IMR-90 (cell line): ENCODE results near the gene BRCA2. TPM values are rescaled to one million over a fixed set of nuclear protein-coding genes. Genes with fewer than 3 reads are reported as not detected.

Experiments used
- ATAC-seq: fragments of 200-7000 bp; cut with Tn5 transposase; 2 replicates; pipeline ENCODE4 v1.9.1; 2020; ENCODE audit warnings: low read depth, mild to moderate bottlenecking, moderate library complexity
- BruUV-seq: library from RNA; stranded (reverse); fragments of 400-500 nt; replicated peaks from 2 replicates; lab custom pipeline; 2021; lab: Mats Ljungman, UMichigan
- CTCF ChIA-PET: fragments of 300-600 bp; formaldehyde crosslinking; extraction: SDS; loops from one replicate; lab custom pipeline; 2021; ENCODE audit warnings: antibody characterized with exemption; lab: Yijun Ruan, JAX
- POLR2A ChIA-PET: fragments of 300-600 bp; sonication (Branson Sonifier 250); formaldehyde crosslinking; loops from one replicate; lab custom pipeline; 2022; ENCODE audit warnings: antibody characterized with exemption; ENCODE audit not compliant: unreplicated experiment; lab: Charles Lee
- DNase-seq: peaks from one replicate; pipeline ENCODE4 v3.0.0; 2013
- H2AFZ ChIP-seq: replicated peaks from 2 replicates; pipeline ENCODE3; 2013; ENCODE audit warnings: low read length, mild to moderate bottlenecking; ENCODE audit not compliant: poor library complexity
- H2AK5ac ChIP-seq: 2 replicates; pipeline ENCODE4 v1.6.1; 2013; ENCODE audit warnings: low read depth, low read length, inconsistent platforms
- H2AK9ac ChIP-seq: replicated peaks from 2 replicates; pipeline ENCODE3; 2013; ENCODE audit warnings: mild to moderate bottlenecking, low read depth, low read length, moderate library complexity; ENCODE audit not compliant: poor library complexity
- H2BK120ac ChIP-seq: 2 replicates; pipeline ENCODE4 v1.6.1; 2013; ENCODE audit warnings: low read depth, low read length, inconsistent platforms
- H2BK15ac ChIP-seq: 3 replicates; pipeline ENCODE4 v1.6.1; 2013; ENCODE audit warnings: low read depth, low read length, inconsistent platforms
- H2BK20ac ChIP-seq: 2 replicates; pipeline ENCODE4 v1.6.1; 2013; ENCODE audit warnings: low read depth, mild to moderate bottlenecking, inconsistent platforms, low read length, moderate library complexity
- H2BK5ac ChIP-seq: 2 replicates; pipeline ENCODE4 v1.6.1; 2013; ENCODE audit warnings: mild to moderate bottlenecking, low read depth, low read length, inconsistent platforms; ENCODE audit not compliant: poor library complexity, severe bottlenecking
- H3K14ac ChIP-seq: replicated peaks from 2 replicates; pipeline ENCODE4 v1.6.1; 2013; ENCODE audit warnings: low read depth, low read length, inconsistent platforms
- H3K18ac ChIP-seq: 2 replicates; pipeline ENCODE4 v1.6.1; 2013; ENCODE audit warnings: low read depth, low read length, control low read depth
- H3K23ac ChIP-seq: 2 replicates; pipeline ENCODE4 v1.6.1; 2013; ENCODE audit warnings: low read depth, low read length, inconsistent platforms
- H3K27ac ChIP-seq: 2 replicates; pipeline ENCODE4 v1.5.1; 2013; ENCODE audit warnings: mild to moderate bottlenecking, control low read depth, low read length; ENCODE audit not compliant: insufficient read depth
- H3K27me3 ChIP-seq: 2 replicates; pipeline ENCODE4 v1.6.1; 2013; ENCODE audit warnings: low read length; ENCODE audit not compliant: control insufficient read depth, insufficient read depth
- H3K36me3 ChIP-seq: 2 replicates; pipeline ENCODE4 v1.6.1; 2013; ENCODE audit warnings: low read length, mixed read lengths; ENCODE audit not compliant: control insufficient read depth, insufficient read depth
- H3K4ac ChIP-seq: 2 replicates; pipeline ENCODE4 v1.6.1; 2013; ENCODE audit warnings: low read depth, low read length, inconsistent platforms
- H3K4me1 ChIP-seq: 2 replicates; pipeline ENCODE4 v1.6.1; 2013; ENCODE audit warnings: low read length, mixed read lengths; ENCODE audit not compliant: control insufficient read depth, insufficient read depth
- H3K4me2 ChIP-seq: 2 replicates; pipeline ENCODE4 v1.6.1; 2013; ENCODE audit warnings: low read depth, mild to moderate bottlenecking, control low read depth, low read length, moderate library complexity
- H3K4me3 ChIP-seq: 2 replicates; pipeline ENCODE4 v1.5.1; 2013; ENCODE audit warnings: low read depth, mild to moderate bottlenecking, control low read depth, low read length, moderate library complexity; ENCODE audit not compliant: insufficient read depth
- H3K56ac ChIP-seq: 2 replicates; pipeline ENCODE4 v1.6.1; 2013; ENCODE audit warnings: low read length, inconsistent platforms; ENCODE audit not compliant: insufficient read depth; ENCODE audit errors: extremely low read depth
- H3K79me1 ChIP-seq, 2 experiments: 2 replicates each; pipeline ENCODE4 v1.6.1; 2013; ENCODE audit warnings: low read length in 2 of 2, inconsistent platforms in 1 of 2, low read depth in 1 of 2
- H3K9ac ChIP-seq: 2 replicates; pipeline ENCODE4 v1.6.1; 2013; ENCODE audit warnings: low read depth, low read length, control low read depth
- H3K9me1 ChIP-seq: 2 replicates; pipeline ENCODE4 v1.6.1; 2013; ENCODE audit warnings: low read length, inconsistent platforms; ENCODE audit not compliant: insufficient read depth
- H3K9me3 ChIP-seq: 2 replicates; pipeline ENCODE4 v1.6.1; 2013; ENCODE audit warnings: low read length; ENCODE audit not compliant: control insufficient read depth, insufficient read depth
- H4K20me1 ChIP-seq: 2 replicates; pipeline ENCODE4 v1.6.1; 2013; ENCODE audit warnings: low read length, inconsistent platforms; ENCODE audit not compliant: insufficient read depth
- H4K5ac ChIP-seq: 2 replicates; pipeline ENCODE4 v1.6.1; 2013; ENCODE audit warnings: mild to moderate bottlenecking, low read depth, low read length, control low read depth
- H4K8ac ChIP-seq, 2 experiments: 2 replicates each; pipeline ENCODE4 v1.6.1; 2013; ENCODE audit warnings: low read depth in 2 of 2, low read length in 2 of 2, control low read depth in 1 of 2, inconsistent platforms in 1 of 2
- H4K91ac ChIP-seq: 2 replicates; pipeline ENCODE4 v1.6.1; 2013; ENCODE audit warnings: low read depth, low read length, inconsistent platforms; ENCODE audit not compliant: insufficient read depth
- BHLHE40 ChIP-seq: fragments of 150-350 bp; IDR thresholded peaks from 2 replicates; pipeline ENCODE4 v1.6.1; 2016; ENCODE audit warnings: mild to moderate bottlenecking, low read depth, low read length
- CEBPB ChIP-seq: IDR thresholded peaks from 2 replicates; pipeline ENCODE4 v1.6.1; 2012; ENCODE audit warnings: low read depth, low read length, improper control_type of control experiment
- CHD1 ChIP-seq: IDR thresholded peaks from 2 replicates; pipeline ENCODE4 v1.6.1; 2012; ENCODE audit warnings: low read depth, low read length, improper control_type of control experiment
- CTCF ChIP-seq: conservative IDR thresholded peaks from 2 replicates; pipeline ENCODE4 v1.5.1; 2012; ENCODE audit warnings: mild to moderate bottlenecking, low read depth, low read length, improper control_type of control experiment
- ELK1 ChIP-seq: fragments of 150-350 bp; IDR thresholded peaks from 2 replicates; pipeline ENCODE4 v1.6.1; 2016; ENCODE audit warnings: low read depth, mild to moderate bottlenecking, low read length, moderate library complexity, borderline replicate concordance
- FOS ChIP-seq: fragments of 150-350 bp; IDR thresholded peaks from 2 replicates; pipeline ENCODE4 v1.6.1; 2016; ENCODE audit warnings: low read depth, low read length
- MAFK ChIP-seq: IDR thresholded peaks from 2 replicates; pipeline ENCODE4 v1.6.1; 2012; ENCODE audit warnings: low read depth, low read length, improper control_type of control experiment
- MAZ ChIP-seq: IDR thresholded peaks from 2 replicates; pipeline ENCODE4 v1.6.1; 2012; ENCODE audit warnings: low read depth, mild to moderate bottlenecking, low read length, improper control_type of control experiment, moderate library complexity, borderline replicate concordance
- MXI1 ChIP-seq: IDR thresholded peaks from 2 replicates; pipeline ENCODE4 v1.6.1; 2012; ENCODE audit warnings: low read depth, mild to moderate bottlenecking, low read length, moderate library complexity, borderline replicate concordance
- NFE2L2 ChIP-seq: fragments of 150-350 bp; IDR thresholded peaks from 2 replicates; pipeline ENCODE4 v1.6.1; 2016; ENCODE audit warnings: low read depth, mild to moderate bottlenecking, low read length
- POLR2A ChIP-seq: IDR thresholded peaks from 2 replicates; pipeline ENCODE4 v1.6.1; 2012; ENCODE audit warnings: mild to moderate bottlenecking, low read depth, low read length
- RAD21 ChIP-seq: IDR thresholded peaks from 2 replicates; pipeline ENCODE4 v1.6.1; 2012; ENCODE audit warnings: low read length, improper control_type of control experiment
- RCOR1 ChIP-seq: IDR thresholded peaks from 2 replicates; pipeline ENCODE4 v1.6.1; 2012; ENCODE audit warnings: mild to moderate bottlenecking, low read length, improper control_type of control experiment; ENCODE audit not compliant: insufficient replicate concordance
- RFX5 ChIP-seq: IDR thresholded peaks from 2 replicates; pipeline ENCODE4 v1.8.0; 2012; ENCODE audit warnings: low read depth, mild to moderate bottlenecking, low read length, moderate library complexity
- SMC3 ChIP-seq: fragments of 150-350 bp; IDR thresholded peaks from 2 replicates; pipeline ENCODE4 v1.6.1; 2016; ENCODE audit warnings: low read depth, mild to moderate bottlenecking, antibody characterized with exemption, low read length, moderate library complexity
- USF2 ChIP-seq: fragments of 150-350 bp; IDR thresholded peaks from 2 replicates; pipeline ENCODE4 v1.6.1; 2017; ENCODE audit warnings: mild to moderate bottlenecking, antibody characterized with exemption, low read length, low read depth
- WGBS, 2 experiments: methylation state at CpG; one replicate each; pipeline versions ENCODE4 v1.1.5 to v1.1.7; 2013; ENCODE audit warnings: missing lambda C conversion rate in 2 of 2; ENCODE audit not compliant: insufficient read length in 1 of 2; ENCODE audit errors: extremely low coverage in 2 of 2; 5-methylcytosine and 5-hydroxymethylcytosine counted together
- dilution Hi-C: fragments of 300-500 bp; cut with HindIII; formaldehyde crosslinking; loops from one replicate; pipeline ENCODE4 v1.14.3; 2018; ENCODE audit warnings: low sequenced_read_pairs; ENCODE audit not compliant: unreplicated experiment
- in situ Hi-C: fragments of 300-500 bp; cut with MboI; formaldehyde crosslinking; loops from 3 replicates; pipeline ENCODE4 v1.14.3; 2019; ENCODE audit warnings: low sequenced_read_pairs, inconsistent platforms, mixed read lengths
- intact Hi-C: fragments of 100-400 bp; cut with micrococcal nuclease; formaldehyde crosslinking; loops from 2 replicates; pipeline ENCODE4 v1.10.0; 2022
- polyA plus RNA-seq, 3 experiments: library from polyadenylated mRNA; depleted of rRNA; stranded (reverse); fragments of >200 nt; gene quantifications; 2 replicates each; pipeline ENCODE4 v1.2.3, GENCODE V29; 2012; ENCODE audit warnings: low replicate concordance in 1 of 3
- total RNA-seq: library from RNA; depleted of rRNA; stranded (reverse); fragments of >200 nt; gene quantifications from 2 replicates; pipeline ENCODE4 v1.2.3, GENCODE V29; 2012

The BRCA2 gene
- total and polyA plus RNA-seq, 2 of the 4 experiments (the other 2 are of a cell fraction): 2.0 to 9.7 TPM

- ChIA-PET CTCF (no interaction called here), POLR2A (interaction anchor here (0.6 kb wide), 1 partner anchor 11 kb away, joined by 11 read pairs; no protein-coding TSS in a partner anchor)
- Histone ChIP-seq H2AFZ (no peak overlapping the region), H2AK5ac (no peak overlapping the region), H4K91ac (no peak overlapping the region), H3K18ac (no peak overlapping the region), H3K23ac (no peak overlapping the region), H2BK15ac (no peak overlapping the region), H3K4me3 (no peak overlapping the region), H3K4me2 (no peak overlapping the region), H3K27ac (no peak overlapping the region), H3K79me1 (no peaks in the 10 kb centered on the region), H3K56ac (no peak overlapping the region), H4K5ac (no peak overlapping the region), H3K9me3 (no peaks in the 10 kb centered on the region), H3K9ac (no peak overlapping the region), H3K36me3 (no peaks in the 10 kb centered on the region), H3K9me1 (no peaks in the 10 kb centered on the region), H2BK5ac (no peak overlapping the region), H4K20me1 (no peaks in the 10 kb centered on the region), H3K4me1 (no peaks in the 10 kb centered on the region), H2AK9ac (no peak overlapping the region), H3K14ac (no peak overlapping the region), H3K4ac (no peak overlapping the region), H2BK120ac (no peak overlapping the region), H3K27me3 (no peaks in the 10 kb centered on the region), H2BK20ac (no peak overlapping the region), H4K8ac (no peak overlapping the region)
- no CpG with 5 or more reads among the region's 1 CpG for WGBS, 2 experiments
- no TSS peak for BruUV-seq
- in situ Hi-C loops (no loop called here), intact Hi-C loops (no loop called here), dilution Hi-C loops (no loop called here)
- DNase-seq (no peak), ATAC-seq (no peak)
- TF ChIP-seq MAFK: no peak
- no peak for TF ChIP-seq BHLHE40
- TF ChIP-seq RCOR1: no peak
- TF ChIP-seq MXI1: no peak
- no peak for TF ChIP-seq CTCF
- no peak for TF ChIP-seq RFX5
- no peak for TF ChIP-seq RAD21
- TF ChIP-seq NFE2L2: no peak
- no peak for TF ChIP-seq POLR2A
- no peak for TF ChIP-seq CHD1
- TF ChIP-seq ELK1: no peak
- TF ChIP-seq CEBPB: no peak
- no peak for TF ChIP-seq MAZ
- no peak for TF ChIP-seq FOS
- TF ChIP-seq USF2: no peak
- no peak for TF ChIP-seq SMC3
These were observed 38.7 kb downstream of the BRCA2 start for GRCh38 chr13:32354040-32354439.
